Prostate gland (tissue), 2 donors: ENCODE results near the gene PCP2. TPM values are rescaled to one million over a fixed set of nuclear protein-coding genes. Genes with fewer than 3 reads are reported as not detected.

ENCODE experiments used
- DNase-seq: peaks from one replicate; pipeline ENCODE4 v3.0.0-alpha.2; 2019; ENCODE audit warnings: low spot score
- H3K27ac ChIP-seq, 2 donors: fragments of 200-600 bp; sonication (generic); 2 replicates each; pipeline ENCODE4 v1.5.1; 2017 to 2019
- H3K27me3 ChIP-seq: fragments of 200-600 bp; sonication (generic); replicated peaks from 2 replicates; pipeline ENCODE4 v1.5.1; 2019; ENCODE audit not compliant: insufficient read depth
- H3K36me3 ChIP-seq, 2 donors: fragments of 200-600 bp; sonication (generic); 1 replicate in 1 of 2; 2 replicates in 1 of 2; pipeline versions ENCODE4 v1.5.1 to v1.8.1; 2017 to 2019
- H3K4me1 ChIP-seq: fragments of 200-600 bp; sonication (generic); replicated peaks from 2 replicates; pipeline ENCODE4 v1.5.1; 2019
- H3K4me3 ChIP-seq, 2 donors: fragments of 200-600 bp; sonication (generic); 2 replicates each; pipeline ENCODE4 v1.5.1; 2017 to 2019
- H3K9me3 ChIP-seq: fragments of 200-600 bp; sonication (generic); 2 replicates; pipeline ENCODE4 v1.5.1; 2017
- POLR2A ChIP-seq: fragments of 450-650 bp; IDR thresholded peaks from one replicate; pipeline ENCODE4 v1.6.1; 2016; ENCODE audit warnings: antibody characterized with exemption, mild to moderate bottlenecking
- POLR2AphosphoS5 ChIP-seq: sonication (generic); formaldehyde crosslinking; IDR thresholded peaks from one replicate; pipeline ENCODE4 v1.6.1; 2017; ENCODE audit warnings: antibody characterized with exemption
- WGBS: methylation state at CpG from one replicate; pipeline ENCODE4 v1.1.5; 2018; 5-methylcytosine and 5-hydroxymethylcytosine counted together
- intact Hi-C: fragments of 100-400 bp; cut with DNase I; formaldehyde crosslinking; loops from one replicate; pipeline ENCODE4 v1.14.2; 2022
- total RNA-seq, 2 donors: library from RNA; depleted of rRNA; stranded (reverse); fragments of >200 nt; gene quantifications; one replicate each; pipeline ENCODE4 v1.1.0, GENCODE V29; 2016
- TF ChIP-seq, protein P1 (sequence below), 4 experiments: fragments of 200-600 bp in 2 of 4; fragments of 450-650 bp in 2 of 4; sonication (generic) in 2 of 4; IDR thresholded peaks; 1 replicate in 3 of 4; 2 replicates in 1 of 4; pipeline ENCODE4 v1.5.1; 2016 to 2019; ENCODE audit warnings: antibody characterized with exemption in 4 of 4, mild to moderate bottlenecking in 2 of 4, moderate library complexity in 2 of 4

PCP2 gene
- total RNA-seq, 2 donors from 2014 or later: 1.8 to 10.2 TPM

- TF ChIP-seq POLR2AphosphoS5: no peak
- TF ChIP-seq POLR2A: no peak
- TF ChIP-seq, protein P1, sequence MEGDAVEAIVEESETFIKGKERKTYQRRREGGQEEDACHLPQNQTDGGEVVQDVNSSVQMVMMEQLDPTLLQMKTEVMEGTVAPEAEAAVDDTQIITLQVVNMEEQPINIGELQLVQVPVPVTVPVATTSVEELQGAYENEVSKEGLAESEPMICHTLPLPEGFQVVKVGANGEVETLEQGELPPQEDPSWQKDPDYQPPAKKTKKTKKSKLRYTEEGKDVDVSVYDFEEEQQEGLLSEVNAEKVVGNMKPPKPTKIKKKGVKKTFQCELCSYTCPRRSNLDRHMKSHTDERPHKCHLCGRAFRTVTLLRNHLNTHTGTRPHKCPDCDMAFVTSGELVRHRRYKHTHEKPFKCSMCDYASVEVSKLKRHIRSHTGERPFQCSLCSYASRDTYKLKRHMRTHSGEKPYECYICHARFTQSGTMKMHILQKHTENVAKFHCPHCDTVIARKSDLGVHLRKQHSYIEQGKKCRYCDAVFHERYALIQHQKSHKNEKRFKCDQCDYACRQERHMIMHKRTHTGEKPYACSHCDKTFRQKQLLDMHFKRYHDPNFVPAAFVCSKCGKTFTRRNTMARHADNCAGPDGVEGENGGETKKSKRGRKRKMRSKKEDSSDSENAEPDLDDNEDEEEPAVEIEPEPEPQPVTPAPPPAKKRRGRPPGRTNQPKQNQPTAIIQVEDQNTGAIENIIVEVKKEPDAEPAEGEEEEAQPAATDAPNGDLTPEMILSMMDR (IDR thresholded peaks at IDR 0.05): no peak
- H3K27ac ChIP-seq: no peak overlapping the region
- peaks cover 12% of the 10 kb centered on the region for H3K4me1 ChIP-seq
- 87% methylated on average over 17 of the region's 17 CpGs for WGBS
- intact Hi-C loops: no loop called here
- H3K4me3 ChIP-seq: no peak overlapping the region
- no peaks in the 10 kb centered on the region for H3K27me3 ChIP-seq
- DNase-seq: no peak
- H3K9me3 ChIP-seq: no peaks in the 10 kb centered on the region
- H3K36me3 ChIP-seq: peaks cover 11 to 36% of the 10 kb centered on the region in 2 donors
Observed at GRCh38 chr19:7624810-7625209, 8.7 kb downstream of the PCP2 start.

DNA sequence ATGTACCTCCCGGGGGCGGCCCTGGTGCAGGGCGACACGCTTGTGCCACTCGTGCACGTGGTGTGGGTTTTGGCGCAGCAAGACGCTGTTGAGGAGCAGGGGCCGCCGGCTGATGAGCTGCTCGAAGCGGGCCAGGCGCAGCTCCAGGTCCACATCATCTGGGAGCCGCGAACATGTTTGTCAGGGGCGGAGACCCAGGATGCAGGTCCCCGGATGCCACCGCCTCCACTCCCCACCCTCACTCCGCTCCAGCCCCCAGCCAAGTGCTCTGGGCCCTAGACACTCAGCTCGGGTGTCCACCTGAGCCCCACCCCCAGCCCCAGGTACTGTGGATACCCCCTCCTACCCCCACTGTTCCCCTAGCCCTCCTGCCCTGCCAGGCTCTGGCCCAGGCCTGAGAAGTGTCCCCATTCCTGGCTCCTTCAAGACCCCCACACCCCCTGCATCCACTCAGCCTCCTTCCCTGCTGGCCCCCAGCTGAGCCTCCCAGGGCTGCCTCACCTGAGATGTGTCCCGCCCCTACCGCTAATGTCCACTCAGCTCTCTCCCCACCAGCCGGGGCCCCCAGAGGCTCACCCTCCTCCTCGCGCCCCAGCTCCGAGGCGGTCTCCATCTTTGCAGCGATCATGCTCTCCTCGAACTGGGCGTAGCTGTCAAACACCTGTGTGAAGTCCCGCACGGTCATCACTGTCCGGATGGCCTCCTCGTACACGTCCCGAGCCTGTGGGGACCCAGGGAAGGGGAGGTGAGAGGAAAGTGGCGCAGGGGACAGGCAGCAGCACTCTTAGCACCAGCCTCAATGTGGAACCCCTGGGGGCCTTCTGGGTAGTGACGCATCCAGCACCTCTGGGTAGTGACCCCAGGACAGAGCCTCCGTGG lies 9.6 kb downstream of the PCP2 start:
- TF ChIP-seq, protein P1 (IDR thresholded peaks at IDR 0.05): no peak
- TF ChIP-seq POLR2A: no peak
- no peak for TF ChIP-seq POLR2AphosphoS5

GRCh38 chr19:7622933-7623685 lies 10.4 kb downstream of the PCP2 start:
- H3K4me1 ChIP-seq: peaks cover 7% of the 10 kb centered on the region
- no peak overlapping the region for H3K4me3 ChIP-seq
- WGBS: 85% methylated on average over 16 of the region's 16 CpGs
- peaks cover 11 to 36% of the 10 kb centered on the region in 2 donors for H3K36me3 ChIP-seq
- no peak for DNase-seq
- TF ChIP-seq, protein P1 (IDR thresholded peaks at IDR 0.05): no peak
- TF ChIP-seq POLR2A (no peak), POLR2AphosphoS5 (no peak)
- no peak overlapping the region for H3K27ac ChIP-seq
- intact Hi-C loops: no loop called here
- no peaks in the 10 kb centered on the region for H3K27me3 ChIP-seq
- H3K9me3 ChIP-seq: no peaks in the 10 kb centered on the region

More for the DNA sequence above, 9.6 kb downstream of the PCP2 start:
- H3K36me3 ChIP-seq: peaks cover 11 to 36% of the 10 kb centered on the region in 2 donors
- 90% methylated on average over 38 of the region's 39 CpGs for WGBS
- H3K4me3 ChIP-seq: no peak overlapping the region
- intact Hi-C loops: no loop called here
- no peaks in the 10 kb centered on the region for H3K27me3 ChIP-seq
- no peak overlapping the region for H3K27ac ChIP-seq
- no peaks in the 10 kb centered on the region for H3K9me3 ChIP-seq
- H3K4me1 ChIP-seq: peaks cover 12% of the 10 kb centered on the region
- DNase-seq: no peak

- Histone ChIP-seq H3K4me1 (peaks cover 4% of the 10 kb centered on the region), H3K27ac (peak overlapping the region; percentile 97 to 98), H3K9me3 (no peaks in the 10 kb centered on the region), H3K36me3 (peaks cover 11 to 33% of the 10 kb centered on the region in 2 donors), H3K27me3 (no peaks in the 10 kb centered on the region), H3K4me3 (peak overlapping the region in 1 of 2 donors; percentile 18)
- 88% methylated on average over 38 of the region's 57 CpGs for WGBS
- no peak for DNase-seq
- intact Hi-C loops: no loop called here
- TF ChIP-seq POLR2A (no peak), POLR2AphosphoS5 (no peak)
- TF ChIP-seq, protein P1 (IDR thresholded peaks at IDR 0.05): no peak
Observed at GRCh38 chr19:7620442-7621412, 12.8 kb downstream of the PCP2 start.
